G401.6 (cell line): Measurements from ENCODE around the gene CERKL.

Source experiments
- FAIRE-seq: peaks from 2 replicates; lab custom pipeline; 2012; peaks lifted over from hg19 to GRCh38; lab: Jason Lieb, UNC

Gene CERKL

GRCh38 chr2:181517685-181518301 is 139.1 kb downstream of the CERKL start:
- FAIRE-seq, result no peak

DNA sequence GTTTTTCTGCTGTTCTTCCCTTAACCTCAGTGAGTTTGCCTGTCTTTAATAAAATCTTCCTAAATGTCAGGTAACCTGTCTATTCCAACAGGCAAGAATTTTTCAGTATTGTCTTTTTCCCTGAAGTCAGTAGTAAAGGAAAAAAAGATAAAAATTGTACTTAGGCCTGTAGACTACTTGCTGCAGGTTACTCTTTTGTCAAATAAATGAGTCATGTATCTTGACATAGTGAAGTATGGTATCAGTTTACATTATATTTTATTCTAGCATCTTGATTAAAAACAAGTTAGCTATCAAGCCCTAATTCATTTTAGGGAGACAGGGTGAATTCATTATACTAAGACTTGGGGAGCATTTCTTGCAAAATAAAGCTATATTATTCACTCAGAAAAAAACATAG is 139.9 kb downstream of the CERKL start:
- FAIRE-seq, result no peak

GRCh38 chr2:181515719-181516118 is 141.2 kb downstream of the CERKL start:
- FAIRE-seq, result no peak

GRCh38 chr2:181500201-181500600 is 156.7 kb downstream of the CERKL start:
- no peak for FAIRE-seq

DNA sequence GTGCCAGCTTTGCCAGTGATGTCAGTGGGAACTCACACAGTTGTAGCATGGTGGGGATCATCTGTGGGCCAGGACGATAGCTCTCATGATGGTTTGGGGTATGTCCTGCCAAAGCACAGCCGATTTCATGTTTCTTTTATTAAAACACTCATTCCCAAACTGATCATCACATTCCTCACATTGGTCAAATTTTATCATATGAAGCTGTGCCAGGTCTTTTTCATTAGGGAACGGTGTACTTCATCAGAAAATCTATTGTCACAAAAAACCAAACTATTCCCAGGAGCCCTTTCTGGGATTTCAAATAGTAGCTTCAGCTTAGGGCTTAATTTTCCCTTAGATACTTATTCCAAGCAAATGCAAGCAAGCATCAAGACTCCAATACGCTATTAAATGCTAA is 157.7 kb downstream of the CERKL start:
- no peak for FAIRE-seq
